GM18520 (cell line): ENCODE data around the gene TRAPPC3.

ENCODE experiments used
- ATAC-seq: cut with Tn5 transposase; IDR thresholded peaks from one replicate; pipeline ENCODE4 v1.9.1; 2021; ENCODE audit not compliant: unreplicated experiment

TRAPPC3 gene

DNA sequence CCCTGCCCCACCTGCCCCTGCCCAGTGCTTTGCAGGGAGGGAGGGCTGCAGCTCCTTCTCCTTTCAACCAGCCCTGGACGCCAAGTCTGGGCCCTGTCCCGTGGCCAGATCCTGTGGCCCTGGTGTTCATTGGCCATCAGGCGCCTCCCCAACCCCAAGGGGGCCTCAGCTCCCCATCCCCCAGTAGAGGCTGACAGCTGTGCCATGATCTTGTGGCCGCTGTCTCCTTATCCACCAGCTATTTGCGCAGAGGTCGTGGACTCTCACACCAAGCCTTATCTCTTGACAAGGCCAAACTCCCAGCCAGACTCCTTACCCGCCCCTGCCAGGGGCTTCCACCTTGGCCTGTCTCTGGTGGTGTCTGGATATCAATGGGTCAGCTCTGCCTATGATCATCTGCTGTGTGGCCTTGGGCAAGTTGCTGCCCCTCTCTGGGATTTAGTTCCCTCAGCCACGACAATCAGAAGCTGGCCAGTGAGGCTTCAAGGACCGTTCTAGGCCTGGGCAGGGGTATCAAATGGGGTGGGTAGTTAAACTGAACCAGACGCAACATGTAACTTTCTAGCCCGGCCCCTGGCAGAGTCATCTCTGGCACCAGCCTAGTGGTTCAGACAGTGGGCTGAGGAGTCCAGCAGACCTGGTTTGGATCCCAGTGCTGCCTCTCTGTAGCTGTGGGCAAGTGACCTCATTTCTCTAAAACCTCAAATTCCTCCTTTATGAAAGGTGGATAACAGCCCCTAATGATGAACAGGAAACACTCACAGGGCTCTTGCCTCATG, 21.0 kb downstream of the TRAPPC3 start:
- ATAC-seq, result no peak

DNA sequence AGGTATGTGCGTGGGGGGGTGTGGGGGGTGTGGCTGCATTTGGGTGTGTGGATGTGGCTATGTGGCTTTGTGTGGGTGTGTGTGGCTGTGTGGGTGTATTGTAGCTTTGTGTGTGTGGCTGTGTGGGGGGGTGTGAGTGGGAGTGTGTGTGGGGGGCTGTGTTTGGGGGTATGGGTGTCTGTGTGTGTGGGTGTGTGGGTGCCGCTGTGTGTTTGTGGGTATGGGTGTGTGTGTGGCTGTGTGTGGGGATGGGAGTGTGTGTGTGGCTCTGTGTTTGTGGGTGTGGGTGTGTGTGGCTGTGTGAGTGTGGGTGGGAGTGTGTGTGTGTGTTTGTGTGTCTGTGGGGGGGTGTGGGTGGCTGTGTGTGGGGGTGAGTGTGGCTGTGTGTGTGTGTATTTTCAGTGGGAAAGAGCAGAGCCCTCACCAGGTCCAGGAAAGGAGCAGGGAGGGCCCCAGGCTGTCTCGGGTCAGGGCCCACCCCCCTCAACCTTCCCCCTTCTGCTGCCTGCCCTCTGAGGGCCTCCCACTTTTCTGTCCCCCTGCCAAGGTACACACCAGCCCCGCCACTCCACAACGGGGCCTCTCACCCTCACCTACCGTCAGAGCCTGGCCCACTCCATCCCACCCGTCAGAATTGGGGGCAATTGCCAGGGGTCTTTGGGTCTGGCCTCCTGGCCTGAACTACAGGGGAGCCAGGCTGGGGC, 22.3 kb downstream of the TRAPPC3 start:
- no peak for ATAC-seq

DNA sequence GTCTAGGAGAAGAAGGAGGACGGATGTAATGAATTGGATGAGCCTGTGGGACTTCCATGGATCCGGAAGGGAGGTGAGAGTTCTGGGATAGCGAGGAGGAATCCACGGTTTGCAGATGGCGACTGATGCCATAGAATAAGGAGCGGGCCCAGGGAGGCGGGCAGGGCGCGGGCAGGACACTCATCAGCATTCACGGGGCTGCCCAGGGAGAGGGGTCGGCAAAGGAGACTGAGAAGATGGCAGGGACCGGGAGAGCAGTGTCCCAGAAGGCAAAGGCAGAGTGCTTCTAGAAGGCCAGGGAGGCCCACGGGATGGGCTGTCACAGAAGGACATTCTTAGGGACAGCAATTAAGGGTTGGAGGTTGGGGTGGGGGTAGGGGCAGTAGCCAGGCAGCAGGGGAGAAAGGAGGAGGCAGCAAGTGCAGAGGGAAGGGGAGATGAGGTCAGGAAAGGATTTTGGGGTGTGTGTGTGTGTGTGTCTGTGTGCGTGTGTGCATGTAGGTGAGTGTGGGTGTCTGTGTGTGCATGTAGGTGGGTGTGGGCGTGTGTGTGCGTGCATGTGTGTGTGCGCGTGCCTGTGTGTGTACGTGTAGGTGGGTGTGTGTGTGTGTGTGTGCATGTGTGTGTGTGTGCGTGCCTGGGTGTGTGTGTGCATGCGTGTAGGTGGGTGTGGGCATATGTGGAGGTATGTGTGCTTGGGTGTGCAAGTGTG, 23.1 kb downstream of the TRAPPC3 start:
- no peak for ATAC-seq

DNA sequence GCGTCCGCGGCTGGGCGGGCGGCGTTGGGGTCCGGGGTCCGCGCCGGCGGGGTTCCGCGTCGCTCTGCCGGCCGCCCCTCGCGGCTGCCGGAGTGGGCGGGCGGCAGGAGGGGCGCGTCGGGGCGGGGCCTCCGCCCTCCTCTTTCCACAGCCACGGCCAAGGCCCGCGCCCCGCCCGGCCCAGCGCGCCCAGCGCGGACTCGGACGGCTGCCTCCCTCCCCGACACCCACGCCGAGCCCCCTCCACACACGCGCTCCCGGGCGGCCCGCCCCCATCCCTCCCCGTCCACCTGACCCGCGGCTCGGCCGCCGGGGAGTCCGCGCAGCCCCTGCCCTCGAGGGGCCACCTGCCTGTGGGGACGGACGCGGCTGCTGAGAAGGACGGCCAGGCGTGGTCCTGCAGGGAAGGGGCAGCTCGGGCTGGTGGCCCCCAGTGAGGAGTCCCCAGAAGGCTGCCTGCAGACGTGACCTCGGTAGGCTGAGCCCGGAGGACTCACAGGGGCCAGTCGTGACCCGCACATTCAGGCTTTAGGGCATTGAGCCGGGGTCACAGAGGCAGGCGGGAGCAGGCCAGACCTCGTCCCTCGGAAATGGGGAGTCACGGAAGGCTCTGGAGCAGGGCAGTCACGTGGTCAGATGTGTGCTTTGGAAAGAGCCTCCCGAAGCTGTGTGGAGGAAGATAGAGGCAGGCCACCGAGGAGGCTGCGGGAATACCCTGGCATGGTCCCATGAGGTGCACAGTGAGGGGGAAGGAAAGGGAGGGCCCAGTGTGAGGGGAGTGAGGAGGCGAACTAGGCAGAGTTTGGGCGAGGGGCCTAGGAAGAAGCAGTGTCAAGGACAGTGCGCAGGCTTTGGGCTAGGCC, 23.9 kb downstream of the TRAPPC3 start, which contains the start of gene COL8A2:
TSS of gene COL8A2 (minus strand) at position 94 of the 863 bp plus-strand sequence. CDS start 24,980 bp downstream, outside the sequence.
- no peak for ATAC-seq

DNA sequence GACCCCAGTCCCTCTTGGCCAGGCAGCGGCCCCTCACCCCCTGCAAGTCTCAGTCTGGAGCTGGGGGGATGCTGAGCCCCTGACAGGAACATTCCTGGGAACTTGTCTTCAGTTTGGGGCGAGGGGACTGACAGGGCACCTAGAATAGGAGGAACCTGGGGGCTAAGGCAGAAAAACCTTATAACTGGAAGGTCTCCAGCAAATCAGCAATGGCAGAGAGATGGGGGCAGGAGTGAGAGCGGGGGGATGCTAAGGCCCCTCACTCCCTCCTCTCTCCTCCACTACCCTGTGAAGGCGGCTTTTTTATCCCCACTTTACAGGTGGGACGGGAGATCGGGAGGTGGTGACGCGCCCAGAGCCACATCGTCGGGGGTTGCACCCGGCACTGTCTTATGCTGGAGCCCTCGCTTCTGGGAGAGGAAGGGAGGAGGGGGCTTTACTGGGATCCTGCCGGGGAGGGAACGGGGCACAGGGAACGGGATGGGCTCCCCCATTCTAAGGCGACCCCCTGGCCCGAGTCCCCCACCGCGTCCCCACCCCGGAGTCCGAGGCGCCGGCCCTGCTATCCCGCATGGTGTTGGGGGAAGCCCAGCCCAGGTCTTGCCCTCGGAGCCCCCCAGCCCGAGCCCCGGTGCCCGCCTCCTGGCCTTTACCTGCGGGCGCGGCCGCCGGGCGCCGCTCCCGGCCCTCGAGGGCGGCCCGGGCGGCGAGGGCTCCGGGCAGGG, 24.7 kb downstream of the TRAPPC3 start:
- no peak for ATAC-seq

DNA sequence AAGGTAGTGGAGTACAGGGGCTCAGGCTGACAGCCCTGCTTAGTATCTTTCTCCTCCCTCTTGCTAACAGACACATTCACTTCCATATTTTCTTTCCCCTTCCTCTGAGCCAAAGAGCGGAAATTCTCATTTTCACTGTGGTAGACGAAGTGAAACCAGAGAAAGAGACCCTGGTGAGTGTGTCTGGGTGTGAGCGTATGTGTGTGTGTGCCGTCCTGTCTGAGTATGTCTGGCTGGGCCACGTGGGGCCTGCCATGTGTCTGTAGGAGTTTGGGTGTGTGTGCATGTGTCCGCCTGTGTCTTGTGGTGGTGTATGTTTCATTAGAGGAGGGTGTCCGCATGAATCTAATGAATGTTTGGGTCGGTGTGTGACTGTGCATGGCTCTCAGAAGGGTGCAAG, 25.9 kb downstream of the TRAPPC3 start:
- ATAC-seq, result no peak

DNA sequence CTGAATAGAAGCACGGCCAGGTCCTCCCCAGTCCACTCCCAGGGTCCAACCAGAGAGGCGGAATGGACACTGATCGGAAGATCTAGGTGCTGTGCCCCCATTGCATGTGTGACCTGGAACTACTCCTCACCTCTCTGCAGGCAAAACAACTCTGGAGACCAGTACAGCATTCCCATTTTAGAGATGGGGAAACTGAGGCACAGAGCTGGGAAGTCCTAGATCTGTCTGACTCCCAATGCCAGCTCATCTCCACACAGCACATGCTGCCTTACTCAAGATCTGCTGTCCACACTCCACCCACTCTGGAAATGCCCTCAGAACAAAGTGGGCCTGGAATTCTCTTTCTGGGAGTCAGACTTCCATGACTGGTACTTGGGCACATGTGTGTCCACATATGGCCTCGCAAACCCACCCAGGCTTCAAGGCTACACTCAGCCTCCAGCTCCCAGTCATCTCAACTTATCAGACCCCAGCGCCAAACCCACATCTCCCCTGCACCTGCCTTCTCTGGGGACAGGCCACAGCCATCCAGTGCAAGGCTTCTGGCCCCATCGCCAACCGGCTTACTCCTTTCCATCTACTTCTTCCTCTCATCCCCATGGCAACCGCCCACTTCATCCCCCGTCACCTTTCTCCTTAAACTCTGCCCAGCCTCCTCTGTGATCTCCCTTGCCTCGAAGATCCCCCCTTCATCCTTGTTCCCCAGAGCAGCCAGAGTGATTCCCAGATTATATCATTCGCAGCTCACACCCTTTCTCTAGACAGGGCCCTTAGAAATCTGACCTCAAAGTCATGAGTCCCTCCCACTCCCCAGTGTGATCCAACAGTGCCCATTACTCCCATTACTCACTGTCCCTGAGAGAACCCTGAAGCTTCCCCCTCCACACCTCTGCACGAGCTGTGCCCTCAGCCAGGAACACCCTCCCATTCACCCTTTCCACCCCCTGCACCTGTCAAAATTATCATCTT, 26.9 kb downstream of the TRAPPC3 start:
- no peak for ATAC-seq

DNA sequence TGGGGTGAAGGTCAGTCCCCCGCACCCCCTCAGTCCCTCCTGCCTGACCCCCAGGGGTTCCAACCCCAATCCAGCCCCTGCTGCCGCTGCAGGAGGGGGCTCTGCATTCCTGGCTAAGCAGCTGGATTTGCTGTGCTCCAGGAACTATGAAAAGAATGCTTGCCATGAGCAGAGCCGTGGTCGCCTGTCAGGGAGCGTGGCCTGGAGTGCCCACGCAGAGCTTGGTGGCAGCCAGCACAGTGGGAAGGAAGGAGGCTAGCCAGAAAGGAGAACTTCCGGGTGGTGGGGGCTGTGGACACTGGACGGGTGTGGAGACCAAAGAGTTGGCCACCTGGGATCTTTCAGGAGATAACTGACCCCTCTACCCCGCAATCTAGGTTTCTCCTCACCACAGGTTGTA, 29.8 kb downstream of the TRAPPC3 start:
- ATAC-seq, result no peak

DNA sequence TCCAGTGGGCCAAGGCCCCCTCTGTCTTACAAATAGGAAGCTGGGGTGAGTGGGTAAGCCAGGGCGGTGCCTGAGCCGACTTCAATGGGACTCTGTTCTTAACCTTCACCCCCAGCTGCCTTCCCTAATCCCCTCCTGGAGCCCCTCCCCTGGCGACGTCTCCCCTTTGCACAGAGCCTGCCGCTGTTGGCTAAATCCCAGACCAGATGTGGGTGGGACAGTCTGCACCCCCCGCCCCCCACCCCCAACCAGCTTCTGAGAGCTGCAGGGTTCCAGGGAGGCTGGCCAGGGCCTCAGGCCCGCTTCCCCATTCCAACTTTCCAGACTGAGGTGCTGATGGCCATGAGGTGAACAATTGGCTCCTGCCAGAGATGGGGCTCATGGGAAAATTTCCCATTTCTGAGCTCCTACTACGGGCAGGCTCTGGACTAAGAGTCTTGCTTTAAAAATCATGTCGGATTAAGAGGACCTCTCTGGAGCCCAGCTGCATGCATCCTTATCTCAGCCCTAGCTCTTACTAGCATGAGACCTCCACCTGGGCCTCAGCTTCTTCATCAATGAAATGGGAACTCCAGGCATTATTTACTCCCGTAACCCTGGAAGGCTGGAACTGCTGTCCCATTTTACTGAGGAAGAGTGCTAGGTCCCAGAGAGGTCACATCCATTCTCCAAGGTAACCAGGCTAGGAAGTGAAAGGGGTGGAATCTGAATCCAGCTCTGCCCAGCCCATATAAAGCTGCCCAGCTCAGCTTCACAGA, 30.7 kb downstream of the TRAPPC3 start:
- no peak for ATAC-seq

DNA sequence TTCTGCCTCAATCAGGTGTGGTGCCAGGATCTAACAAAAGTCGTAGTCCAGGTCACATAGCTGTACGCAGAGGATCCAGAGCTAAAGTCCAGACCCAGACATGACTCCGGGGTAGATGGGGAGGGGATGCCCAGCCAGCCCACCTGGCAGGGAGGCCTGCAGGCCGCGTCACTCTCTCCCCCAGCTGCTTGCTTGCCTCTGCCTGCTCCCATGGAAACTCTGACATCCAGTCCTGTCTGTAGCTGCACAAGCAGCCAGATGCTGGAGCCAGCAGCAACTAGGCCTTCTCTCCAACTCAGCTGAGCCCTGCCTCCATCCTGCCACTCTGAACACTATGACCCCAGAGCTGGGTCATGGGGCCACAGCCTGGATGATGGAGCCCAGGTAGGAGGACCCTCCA, 32.4 kb downstream of the TRAPPC3 start:
- ATAC-seq, result no peak

DNA sequence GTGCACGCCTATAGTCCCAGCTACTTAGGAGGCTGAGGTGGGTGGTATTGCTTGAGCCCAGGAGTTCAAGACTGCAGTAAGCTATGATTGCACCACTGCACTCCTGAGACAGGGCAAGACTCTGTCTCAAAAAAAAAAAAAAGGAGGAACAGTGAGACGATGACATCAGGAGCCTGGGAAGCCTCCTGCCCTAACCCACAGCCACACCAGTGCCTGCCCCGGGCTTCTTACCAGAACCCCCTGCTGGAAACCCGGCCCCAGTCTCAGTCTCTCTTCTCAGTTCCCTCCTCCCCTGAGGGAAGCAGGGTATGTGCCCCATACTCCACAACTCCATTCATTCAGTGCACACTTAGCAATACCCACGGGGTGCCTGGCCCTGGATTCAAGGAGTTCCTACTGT, 33.4 kb downstream of the TRAPPC3 start:
- no peak for ATAC-seq

DNA sequence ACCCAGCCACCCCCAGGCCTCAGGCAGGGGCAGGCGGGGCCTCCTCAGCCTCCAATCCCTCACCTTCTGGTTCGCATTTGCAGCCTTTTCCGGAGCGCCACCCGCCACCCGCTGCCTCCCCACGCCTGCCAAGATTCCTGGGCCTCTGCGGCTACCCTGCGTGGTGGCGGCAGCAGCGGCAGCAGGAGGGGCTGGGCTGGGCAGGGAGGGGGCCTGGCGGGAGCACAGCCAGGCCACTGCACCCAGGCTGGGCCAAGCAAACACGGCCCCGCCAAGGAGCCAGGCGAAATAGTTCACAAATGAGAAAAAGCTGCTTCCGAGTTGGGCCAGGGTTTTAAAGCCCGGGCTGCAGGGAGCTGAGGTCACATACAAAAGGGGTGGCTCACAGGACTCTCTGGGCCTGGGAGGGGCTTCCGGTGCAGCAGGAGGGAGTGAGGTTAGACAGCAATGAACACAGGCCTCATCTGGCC, 34.1 kb downstream of the TRAPPC3 start:
- ATAC-seq, result no peak

DNA sequence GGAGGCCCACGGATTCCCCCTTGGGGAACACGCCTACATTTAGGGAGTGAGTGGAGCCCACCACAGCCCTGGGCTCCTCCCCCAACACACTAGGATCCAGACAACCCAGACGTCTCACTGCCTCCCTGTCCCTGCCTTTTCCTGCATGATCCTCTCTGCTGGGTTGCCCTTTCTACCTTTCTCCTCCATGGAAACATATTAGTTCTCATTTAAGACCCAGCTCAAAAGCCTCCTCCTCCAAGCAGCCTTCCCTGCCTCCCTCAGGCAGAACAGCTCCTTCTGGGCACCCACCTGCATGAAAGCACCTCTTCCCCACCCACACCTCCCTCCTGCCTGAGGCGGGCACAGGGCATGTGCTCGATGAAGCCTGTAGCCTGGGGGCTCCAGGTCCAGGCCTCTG, 34.9 kb downstream of the TRAPPC3 start:
- ATAC-seq, result no peak

DNA sequence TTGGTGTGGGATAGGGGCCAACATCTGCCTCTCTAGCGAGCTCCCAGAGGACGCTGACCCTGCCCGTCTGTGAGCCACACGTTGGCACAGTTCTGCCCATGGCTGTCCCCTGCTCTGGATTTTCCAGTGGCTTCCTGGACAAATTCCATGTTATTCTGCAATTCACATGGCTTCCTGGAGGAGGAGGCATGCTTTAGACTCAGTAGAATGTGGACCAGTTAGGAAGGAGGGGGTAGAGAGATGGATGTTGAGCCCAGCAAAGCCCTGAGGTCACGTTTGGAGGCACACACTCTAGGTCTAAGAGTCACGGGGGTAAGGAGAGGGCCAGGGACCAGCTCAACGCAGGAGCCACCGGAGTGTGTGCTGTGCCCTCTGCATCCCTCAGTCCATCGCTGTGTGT, 36.5 kb downstream of the TRAPPC3 start:
- no peak for ATAC-seq

DNA sequence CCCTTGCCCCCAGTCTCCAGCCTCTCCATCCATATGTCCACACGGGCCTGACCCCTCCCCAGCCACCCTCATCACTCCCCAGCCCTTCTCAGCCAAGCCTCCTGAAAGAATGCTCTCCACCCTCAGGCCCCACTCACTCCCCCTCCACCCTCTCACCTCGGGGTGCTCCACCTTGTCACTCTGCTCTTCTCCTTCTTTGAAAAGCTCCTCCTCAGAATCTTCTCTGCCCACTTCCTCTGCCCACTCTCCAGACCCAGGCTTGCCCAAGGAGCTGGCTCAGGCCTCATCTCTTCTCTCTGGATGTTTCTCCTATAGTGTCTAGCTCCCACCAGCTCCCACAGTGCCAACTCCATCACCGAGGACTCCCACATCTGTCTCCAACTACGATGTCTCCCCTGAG, 38.1 kb downstream of the TRAPPC3 start:
- no peak for ATAC-seq

DNA sequence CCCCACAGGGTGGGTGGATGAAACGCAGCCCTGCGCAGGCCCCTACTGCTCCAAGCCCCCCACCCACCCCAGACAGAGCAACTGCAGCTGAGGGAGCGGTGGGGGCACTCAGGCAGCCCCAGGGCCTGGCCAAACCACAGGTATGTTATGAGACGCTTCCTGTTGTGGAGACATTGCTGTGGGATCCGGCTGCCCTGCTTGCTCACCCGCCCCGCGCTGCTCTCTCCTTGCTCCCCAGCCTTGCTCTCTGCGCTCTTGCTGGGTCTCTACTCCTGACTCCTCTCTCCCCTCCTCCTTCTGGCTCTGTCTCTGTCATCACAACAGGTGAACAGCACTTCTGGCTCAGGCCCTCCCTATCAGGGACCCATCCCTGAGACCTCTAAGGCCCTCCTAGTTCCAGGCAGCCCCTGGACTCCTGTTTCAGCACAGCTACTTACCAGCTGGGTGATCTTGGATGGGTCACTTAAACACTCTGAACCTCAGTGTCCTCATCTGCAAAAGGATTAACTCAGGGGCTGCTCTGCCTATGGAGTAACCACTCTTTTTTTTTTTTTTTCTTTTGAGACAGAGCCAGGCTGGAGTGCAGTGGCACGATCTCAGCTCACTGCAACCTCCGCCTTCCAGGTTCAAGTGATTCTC, 40.1 kb downstream of the TRAPPC3 start:
- no peak for ATAC-seq

DNA sequence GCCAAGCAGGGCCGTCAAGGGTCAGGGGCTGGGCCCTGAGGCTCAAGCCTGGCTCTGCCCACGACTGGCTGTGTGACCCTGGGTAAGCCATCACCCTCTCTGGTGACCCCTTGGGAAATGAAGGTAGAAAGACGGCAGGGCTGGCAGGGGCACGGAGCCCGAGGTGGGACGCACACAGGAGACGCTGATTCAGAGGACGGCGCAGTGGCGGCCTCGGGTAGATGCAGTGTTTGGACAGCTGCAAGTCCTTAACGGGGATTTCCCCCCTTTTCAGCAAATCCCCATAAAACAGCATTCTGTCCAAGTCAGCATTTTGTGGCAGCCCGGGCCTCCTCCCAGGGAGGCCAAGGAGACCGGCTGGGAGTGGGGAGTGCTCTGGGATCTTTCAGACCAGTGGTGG, 41.0 kb downstream of the TRAPPC3 start:
- ATAC-seq, result no peak

DNA sequence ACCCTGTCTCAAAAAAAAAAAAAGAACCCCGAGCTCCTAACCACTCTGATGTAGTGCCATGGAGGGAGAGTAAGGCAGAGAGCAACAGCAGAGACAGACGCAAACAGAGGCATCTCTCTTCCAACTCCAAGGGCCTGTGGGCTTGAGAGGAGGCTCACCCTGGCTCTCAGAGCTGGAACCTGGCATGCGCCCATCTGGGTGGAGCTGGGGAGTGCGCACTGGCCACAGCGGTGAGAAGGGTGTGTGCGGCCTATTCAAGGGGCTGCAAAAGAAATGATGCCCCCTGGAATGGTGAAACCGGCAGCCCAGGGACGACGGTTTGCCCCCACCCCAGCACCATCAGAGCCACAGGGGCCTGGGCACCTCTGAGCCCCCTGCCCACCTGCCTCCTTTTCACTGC, 41.9 kb downstream of the TRAPPC3 start:
- no peak for ATAC-seq
